Measurements from ENCODE around the gene UGT1A4.

DNA sequence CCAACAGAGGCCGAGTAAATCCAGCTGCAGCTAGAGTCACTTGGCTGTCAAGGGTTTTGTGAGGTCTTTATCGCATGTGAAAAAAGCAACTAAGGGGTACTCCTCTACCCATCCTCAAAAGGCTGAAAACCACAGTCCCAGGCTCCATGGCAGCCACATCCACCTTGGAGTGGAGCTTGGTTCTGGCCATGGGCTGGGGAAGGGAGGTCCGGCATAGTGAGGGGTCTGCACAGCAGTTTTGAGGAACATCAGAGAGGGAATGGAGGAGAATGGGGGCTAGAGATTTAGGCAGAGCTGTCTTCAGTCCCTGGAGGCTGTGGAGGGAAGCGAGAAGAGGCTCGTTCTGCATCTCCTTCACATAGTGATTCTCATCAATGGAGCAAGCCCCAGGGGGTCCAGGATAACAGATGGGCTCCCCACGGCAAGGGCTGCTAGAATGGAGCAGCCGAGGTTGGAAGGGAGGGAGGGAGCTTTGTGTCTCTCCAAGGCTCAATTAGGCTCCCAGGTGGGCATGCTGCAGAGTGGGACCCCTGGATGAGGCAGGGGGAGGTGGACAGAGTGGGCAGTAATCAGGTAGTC is 80.6 kb downstream of the UGT1A4 start:
- TF ChIP-seq POLR2A (IDR thresholded peaks at IDR 0.05), result no peak
- TF ChIP-seq, protein P1, sequence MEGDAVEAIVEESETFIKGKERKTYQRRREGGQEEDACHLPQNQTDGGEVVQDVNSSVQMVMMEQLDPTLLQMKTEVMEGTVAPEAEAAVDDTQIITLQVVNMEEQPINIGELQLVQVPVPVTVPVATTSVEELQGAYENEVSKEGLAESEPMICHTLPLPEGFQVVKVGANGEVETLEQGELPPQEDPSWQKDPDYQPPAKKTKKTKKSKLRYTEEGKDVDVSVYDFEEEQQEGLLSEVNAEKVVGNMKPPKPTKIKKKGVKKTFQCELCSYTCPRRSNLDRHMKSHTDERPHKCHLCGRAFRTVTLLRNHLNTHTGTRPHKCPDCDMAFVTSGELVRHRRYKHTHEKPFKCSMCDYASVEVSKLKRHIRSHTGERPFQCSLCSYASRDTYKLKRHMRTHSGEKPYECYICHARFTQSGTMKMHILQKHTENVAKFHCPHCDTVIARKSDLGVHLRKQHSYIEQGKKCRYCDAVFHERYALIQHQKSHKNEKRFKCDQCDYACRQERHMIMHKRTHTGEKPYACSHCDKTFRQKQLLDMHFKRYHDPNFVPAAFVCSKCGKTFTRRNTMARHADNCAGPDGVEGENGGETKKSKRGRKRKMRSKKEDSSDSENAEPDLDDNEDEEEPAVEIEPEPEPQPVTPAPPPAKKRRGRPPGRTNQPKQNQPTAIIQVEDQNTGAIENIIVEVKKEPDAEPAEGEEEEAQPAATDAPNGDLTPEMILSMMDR (IDR thresholded peaks at IDR 0.05), result no peak
